COLO829 (cell line): ENCODE results near the gene RERG.

Source experiments
- DNase-seq: peaks from one replicate; pipeline ENCODE4 v3.0.0; 2012; ENCODE audit warnings: low spot score

The RERG gene

GRCh38 chr12:15218794-15219193 lies 2.4 kb downstream of the RERG start:
- DNase-seq, result no peak

- no peak for DNase-seq
Measured at GRCh38 chr12:15216036-15216889, 5.0 kb downstream of the RERG start.

GRCh38 chr12:15214851-15215601 lies 6.2 kb downstream of the RERG start:
- peak; percentile 20 for DNase-seq

GRCh38 chr12:15212930-15213329 lies 8.3 kb downstream of the RERG start:
- DNase-seq, result no peak

GRCh38 chr12:15209782-15210181 lies 11.4 kb downstream of the RERG start:
- DNase-seq, result no peak

- no peak for DNase-seq
Measured at GRCh38 chr12:15208871-15209656, 12.2 kb downstream of the RERG start.

GRCh38 chr12:15208140-15208539 lies 13.1 kb downstream of the RERG start:
- no peak for DNase-seq

GRCh38 chr12:15206831-15207389 lies 14.3 kb downstream of the RERG start:
- DNase-seq, result no peak

- DNase-seq, result no peak
Measured at GRCh38 chr12:15206338-15206737, 14.9 kb downstream of the RERG start.

- no peak for DNase-seq
Measured at GRCh38 chr12:15205341-15206010, 15.7 kb downstream of the RERG start.

GRCh38 chr12:15201456-15201855 lies 19.8 kb downstream of the RERG start:
- DNase-seq, result no peak

- no peak for DNase-seq
Measured at GRCh38 chr12:15201056-15201455, 20.2 kb downstream of the RERG start.

GRCh38 chr12:15200641-15201040 lies 20.6 kb downstream of the RERG start:
- DNase-seq, result no peak

GRCh38 chr12:15199930-15200329 lies 21.3 kb downstream of the RERG start:
- no peak for DNase-seq

GRCh38 chr12:15196678-15197505 lies 24.3 kb downstream of the RERG start:
- no peak for DNase-seq

GRCh38 chr12:15196221-15196620 lies 25.0 kb downstream of the RERG start:
- DNase-seq, result no peak

- no peak for DNase-seq
Measured at GRCh38 chr12:15194456-15195368, 26.5 kb downstream of the RERG start.

- DNase-seq, result no peak
Measured at GRCh38 chr12:15193946-15194345, 27.3 kb downstream of the RERG start.

GRCh38 chr12:15192720-15193119 lies 28.5 kb downstream of the RERG start:
- no peak for DNase-seq

GRCh38 chr12:15188127-15188526 lies 33.1 kb downstream of the RERG start:
- no peak for DNase-seq
